HL-60/S4 treated with retinoic acid at 250 ng/mL for 4 days and 3 days (cell line): Measurements from ENCODE around the gene RCAN3.
"Not testable (repeated sequence)": the region's sequence is repeated elsewhere in the genome, so short reads cannot be mapped to it uniquely, and the experiment has no call there.

Source experiments
- in situ Hi-C: fragments of 300-500 bp; cut with MboI; formaldehyde crosslinking; loops from 2 replicates; pipeline ENCODE4 v1.7.0; 2022; ENCODE audit warnings: low sequenced_read_pairs

Gene RCAN3

DNA sequence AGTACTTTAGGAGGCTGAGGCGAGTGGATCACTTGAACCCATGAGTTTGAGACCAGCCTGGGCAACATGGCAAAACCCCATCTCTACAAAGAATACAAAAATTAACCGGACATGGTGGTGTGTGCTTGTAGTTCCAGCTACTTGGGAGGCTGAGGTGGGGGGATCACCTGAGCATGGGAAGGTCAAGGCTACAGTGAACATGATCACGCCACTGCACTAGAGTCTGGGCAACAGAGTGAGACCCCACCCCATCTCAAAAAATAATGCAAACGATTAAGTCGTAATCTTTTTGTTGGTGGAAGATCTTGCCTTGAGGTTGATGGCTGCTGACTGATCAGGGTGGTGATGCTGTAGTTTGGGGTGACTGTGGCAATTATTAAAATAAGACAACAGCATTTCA is 6.3 kb downstream of the RCAN3 start:
- in situ Hi-C loops = no loop called here

DNA sequence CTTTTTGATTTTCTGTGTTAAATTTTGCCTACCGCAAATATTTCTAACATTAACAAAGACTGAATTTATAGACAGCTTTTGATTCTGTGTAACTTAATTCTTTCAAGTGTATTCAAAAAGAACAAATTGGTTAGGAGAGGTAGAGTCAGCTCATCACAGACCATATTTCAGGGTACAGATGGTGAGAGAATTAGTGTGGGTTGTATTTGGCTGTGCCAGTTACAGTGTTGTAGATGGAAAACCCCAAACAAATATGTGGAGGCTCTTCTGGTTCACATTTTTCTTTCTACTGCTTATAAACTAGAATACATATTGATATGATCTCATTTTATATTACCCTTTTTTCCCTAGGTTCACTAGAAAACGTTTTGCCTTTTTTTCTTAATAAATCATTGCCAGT is 11.1 kb downstream of the RCAN3 start:
- in situ Hi-C loops = no loop called here

DNA sequence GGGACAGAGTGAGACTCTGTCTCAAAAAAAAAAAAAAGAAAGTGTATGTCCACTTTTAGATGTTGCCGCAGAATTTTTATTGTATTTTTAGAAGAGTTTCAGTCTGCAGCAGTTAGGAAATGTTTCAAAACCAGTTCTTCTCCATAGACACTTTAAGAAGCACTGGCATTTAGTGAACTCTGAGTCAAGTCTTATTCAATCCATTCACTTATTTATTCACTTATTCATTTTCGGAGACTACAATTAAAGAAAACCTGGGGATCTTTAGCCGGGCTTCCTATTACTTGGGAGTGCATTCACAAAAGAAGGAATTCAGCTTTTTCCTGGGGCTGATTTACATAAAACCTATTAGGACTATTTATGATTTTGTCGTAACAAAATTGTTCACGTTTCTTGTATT is 12.3 kb downstream of the RCAN3 start:
- in situ Hi-C loops = no loop called here

DNA sequence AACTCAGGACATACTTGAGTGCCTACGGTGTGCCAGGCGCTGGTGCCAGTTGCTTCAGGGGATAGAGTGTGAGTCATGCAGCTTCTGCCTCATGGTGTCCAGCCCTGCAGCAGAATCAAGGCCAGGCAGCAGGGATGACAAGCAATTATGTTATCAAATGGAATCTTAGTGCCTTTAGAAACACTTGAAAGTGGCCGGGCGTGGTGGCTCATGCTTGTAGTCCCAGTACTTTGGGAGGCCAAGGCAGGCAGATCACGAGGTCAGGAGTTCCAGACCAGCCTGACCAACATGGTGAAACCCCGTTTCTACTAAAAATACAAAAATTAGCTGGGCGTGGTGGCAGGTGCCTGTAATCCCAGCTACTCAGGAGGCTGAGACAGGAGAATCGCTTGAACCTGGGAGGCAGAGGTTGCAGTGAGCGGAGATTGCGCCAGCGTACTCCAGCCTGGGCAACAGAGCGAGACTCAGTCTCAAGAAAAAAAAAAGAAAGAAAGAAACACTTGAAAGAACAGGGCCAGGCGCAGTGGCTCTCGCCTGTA is 13.1 kb downstream of the RCAN3 start:
- in situ Hi-C loops = not testable (repeated sequence)

DNA sequence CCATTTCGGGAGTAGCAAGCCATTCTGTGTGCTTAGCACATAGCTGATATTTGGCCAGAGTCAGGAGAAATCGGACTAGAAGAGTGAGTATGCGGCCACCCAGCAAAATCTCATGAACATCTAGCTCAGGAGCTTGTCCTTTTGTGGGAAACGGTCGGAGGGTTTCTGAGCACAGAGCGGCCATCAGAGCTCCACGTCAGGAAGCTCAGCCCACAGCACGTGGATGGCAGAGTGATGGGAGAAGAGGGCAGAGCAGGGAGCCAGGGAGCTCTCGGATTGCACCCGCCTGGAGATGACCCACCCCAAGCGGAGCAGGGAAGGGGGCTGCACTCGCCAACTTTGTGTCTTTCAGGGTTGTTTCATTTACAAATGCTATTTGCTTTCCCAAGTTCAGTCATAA is 13.9 kb downstream of the RCAN3 start:
- in situ Hi-C loops = no loop called here

DNA sequence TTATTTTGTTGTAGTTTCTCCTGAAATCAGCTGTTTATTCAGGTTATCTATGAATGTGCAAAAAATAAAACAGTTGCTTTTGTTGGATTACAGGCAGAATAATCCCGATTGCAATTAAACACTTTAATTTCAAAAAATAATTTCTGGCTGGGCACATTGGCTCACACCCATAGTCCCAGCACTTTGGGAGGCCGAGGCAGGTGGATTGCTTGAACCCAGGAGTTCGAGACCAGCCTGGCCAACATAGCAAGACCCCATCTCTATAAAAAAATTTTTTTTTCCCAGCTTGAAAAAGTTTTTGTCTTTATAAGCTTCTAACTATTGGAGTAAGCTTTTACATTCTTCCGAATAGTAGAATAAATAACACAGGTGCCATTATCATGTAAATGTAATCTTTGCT is 15.3 kb downstream of the RCAN3 start:
- in situ Hi-C loops = no loop called here

DNA sequence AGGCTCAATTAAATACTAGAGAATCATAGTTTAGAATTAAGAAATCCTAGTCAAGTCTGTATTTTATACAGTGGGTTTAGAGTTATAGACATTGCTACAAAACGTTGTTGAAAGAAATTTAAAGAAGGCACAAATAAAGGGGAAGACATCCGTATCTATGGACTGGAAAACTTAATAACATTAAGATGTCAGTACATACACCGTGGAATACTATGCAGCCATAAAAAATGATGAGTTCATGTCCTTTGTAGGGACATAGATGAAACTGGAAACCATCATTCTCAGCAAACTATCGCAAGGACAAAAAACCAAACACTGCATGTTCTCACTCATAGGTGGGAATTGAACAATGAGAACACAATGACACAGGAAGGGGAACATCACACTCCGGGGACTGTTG is 17.6 kb downstream of the RCAN3 start:
- in situ Hi-C loops = not testable (repeated sequence)

DNA sequence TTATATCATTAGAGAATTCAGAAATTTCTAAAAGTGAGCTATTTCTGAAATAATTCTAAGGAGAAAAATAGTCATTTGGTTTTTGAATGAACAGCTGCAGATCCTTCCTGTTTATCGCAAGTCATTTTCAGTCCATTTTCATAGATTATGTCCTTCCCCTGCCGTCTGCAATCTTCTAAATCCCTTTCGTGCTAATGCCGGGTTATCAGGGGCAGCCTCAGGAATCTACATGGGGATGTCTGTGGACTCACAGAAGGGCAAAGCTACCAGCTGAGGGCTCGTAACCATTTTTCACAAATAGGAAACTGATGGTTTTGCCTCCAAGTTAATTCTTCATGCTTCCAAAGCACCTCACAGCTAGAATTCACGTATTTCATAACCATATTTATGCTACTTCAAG is 23.0 kb downstream of the RCAN3 start:
- in situ Hi-C loops = no loop called here

DNA sequence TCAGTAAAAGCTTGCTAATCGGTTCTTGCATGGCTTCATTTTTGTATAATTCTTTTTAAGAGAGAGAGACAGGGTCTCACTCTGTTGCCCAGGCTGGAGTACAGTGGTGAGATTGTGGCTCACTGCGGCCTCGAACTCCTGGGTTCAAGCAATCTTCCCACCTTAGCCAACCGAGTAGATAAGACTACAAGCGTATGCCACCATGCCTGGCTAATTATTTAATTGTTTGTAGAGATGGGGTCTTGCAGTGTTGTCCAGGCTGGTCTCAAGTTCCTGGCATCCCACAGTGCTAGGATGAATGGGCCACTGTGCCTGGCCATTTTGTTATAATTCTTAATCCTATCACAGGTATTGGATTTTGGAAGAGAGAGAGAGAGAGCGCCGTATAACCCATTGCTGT is 23.4 kb downstream of the RCAN3 start:
- in situ Hi-C loops = no loop called here

DNA sequence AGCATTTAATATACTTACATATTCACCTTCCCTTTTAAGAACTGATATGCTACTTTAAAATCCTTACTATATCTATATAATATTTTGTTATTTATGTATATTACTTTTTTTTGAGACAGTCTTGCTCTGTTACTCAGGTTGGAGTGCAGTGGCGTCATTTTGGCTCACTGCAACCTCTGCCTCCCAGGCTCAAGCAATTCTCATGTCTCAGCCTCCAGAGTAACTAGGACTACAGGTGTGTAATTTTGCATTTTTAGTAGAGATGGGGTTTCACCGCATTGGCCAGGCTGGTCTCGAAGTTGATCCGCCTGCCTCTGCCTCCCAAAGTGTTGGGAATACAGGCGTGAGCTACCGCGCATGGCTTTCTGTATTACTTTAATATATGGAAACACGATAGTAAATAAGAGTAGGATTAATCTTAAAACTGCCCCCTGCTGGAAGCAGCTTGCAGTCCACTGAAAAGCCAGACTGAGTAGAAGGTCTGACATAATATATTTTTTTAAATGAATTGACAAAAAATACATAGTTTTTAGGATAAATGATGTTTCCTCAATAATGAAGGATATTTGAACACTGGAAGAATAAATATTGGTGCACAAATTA is 24.4 kb downstream of the RCAN3 start:
- in situ Hi-C loops = no loop called here

DNA sequence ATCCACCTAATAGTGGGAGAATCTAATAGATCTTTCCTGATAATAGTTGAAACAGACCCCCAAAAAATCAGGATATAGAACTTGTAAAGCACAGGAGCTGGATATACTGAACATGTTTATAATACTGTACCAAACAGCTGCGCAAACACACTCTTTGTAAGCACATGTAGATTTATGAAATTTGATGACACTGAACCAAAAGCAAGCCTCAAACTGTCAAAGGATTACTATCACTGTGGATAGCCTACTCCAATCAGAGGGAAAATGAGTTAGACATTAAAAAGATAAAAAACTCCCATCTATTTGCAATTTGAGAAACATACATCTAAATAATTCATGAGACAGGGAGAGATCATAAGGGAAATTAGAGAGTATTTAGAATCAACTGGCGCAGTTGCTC is 26.1 kb downstream of the RCAN3 start:
- in situ Hi-C loops = no loop called here

DNA sequence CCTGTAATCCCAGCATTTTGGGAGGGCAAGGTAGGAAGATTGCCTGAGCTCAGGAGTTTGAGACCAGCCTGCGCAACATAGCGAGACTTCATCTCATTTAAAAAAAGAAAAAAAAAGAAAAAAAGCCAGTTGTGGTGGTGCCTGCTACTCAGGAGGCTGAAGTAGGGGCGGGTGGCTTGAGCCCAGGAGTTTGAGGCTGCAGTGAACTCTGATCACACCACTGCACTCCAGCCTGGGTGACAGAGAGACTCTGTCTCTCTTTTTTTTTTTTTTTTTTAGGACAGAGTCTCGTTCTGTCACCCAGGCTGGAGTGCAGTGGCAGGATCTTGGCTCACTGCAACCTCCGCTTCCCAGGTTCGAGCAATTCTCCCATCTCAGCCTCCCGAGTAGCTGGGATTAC is 26.7 kb downstream of the RCAN3 start:
- in situ Hi-C loops = not testable (repeated sequence)

DNA sequence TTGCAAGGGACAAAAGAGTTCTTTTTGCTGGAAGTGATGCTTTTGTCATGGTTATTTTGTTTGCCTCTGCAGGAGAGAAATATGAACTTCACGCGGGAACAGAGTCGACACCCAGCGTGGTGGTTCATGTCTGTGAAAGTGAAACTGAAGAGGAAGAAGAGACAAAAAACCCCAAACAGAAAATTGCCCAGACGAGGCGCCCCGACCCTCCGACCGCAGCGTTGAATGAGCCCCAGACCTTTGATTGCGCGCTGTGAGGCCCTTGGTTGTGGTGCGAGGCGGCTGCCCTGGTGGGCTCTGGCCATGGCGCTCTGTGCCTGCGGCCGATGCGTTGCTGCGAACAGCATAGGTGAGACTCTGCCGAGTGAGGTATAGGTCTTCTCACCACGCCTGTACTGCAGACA is 32.4 kb downstream of the RCAN3 start:
- in situ Hi-C loops = no loop called here

DNA sequence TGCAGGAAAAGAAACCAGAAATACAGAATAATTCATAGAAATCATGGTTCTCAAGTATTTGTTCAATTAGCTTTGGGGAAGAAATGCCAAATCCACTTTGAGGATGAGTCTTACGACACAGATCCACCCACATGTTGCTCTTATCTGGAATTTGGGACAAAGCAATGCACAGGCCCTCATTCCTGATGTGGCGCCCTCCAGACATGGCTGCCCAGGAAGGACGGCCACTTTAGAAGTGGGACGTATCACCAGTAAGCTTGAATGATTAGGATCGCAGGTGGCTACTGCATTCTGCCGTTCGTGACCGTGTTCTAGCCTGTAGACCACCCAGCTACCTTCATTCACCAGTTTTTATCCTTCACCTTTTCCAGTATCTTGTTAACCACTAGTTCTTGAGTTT is 33.1 kb downstream of the RCAN3 start:
- in situ Hi-C loops = no loop called here

DNA sequence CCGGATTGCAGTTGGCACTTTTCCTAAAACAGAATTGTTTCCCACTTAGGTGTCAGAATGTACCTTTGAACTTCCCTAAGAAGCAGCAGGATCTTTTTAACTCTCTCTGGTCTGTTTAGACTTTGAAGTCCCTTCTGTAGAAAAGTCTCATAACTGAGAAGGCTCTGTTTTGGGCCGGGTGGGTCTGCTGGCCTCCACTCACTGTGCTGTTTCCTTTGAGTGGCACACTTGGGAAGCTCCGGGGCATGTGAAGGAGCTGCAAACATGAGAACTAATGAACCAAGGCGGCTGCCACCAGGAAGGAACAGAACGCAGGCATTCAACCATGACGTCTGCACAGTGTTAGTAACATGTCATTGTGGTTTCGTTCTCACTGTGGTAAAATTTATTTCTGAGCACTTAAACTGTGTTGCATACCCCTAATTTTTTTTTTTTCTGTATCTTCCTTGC is 33.8 kb downstream of the RCAN3 start:
- in situ Hi-C loops = no loop called here

DNA sequence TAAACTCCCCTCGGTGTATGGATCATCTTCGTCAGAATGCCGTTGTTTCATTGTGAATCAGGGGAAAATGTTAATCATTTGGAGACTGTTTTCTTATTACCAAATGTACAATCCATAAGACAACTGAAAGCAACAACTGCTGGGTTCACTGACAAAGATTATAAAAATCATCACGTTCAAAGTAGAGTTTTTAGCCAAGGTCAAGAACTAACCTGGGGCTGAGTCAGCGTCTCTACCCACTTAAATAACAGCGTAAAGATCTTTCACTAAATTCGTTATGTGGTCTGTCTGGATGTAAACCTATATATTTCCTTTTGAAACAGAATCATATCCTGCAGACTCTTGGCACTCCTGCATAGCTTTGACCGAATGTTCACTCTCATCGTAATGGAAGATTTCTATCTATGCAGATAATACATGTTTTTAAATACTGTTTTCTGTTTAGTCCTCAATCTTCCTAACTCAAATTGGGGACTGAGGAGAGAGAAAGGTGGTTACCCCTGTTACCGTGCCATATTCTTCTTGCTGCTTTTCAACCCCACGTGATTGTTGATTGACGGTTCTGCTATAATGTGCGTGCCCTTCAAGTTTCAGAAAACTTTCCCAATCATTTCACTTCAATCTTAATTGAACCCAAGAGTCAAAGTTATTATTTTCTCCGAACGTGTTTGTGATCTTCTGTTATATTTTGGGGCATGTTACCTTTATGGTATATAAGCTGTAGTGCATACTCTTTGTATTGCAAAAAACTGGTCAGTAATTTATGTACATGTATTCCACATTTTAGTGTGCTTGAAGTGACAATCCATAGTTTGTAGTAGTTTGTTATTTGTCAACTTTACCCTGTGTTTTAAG is 37.6 kb downstream of the RCAN3 start:
- in situ Hi-C loops = no loop called here

DNA sequence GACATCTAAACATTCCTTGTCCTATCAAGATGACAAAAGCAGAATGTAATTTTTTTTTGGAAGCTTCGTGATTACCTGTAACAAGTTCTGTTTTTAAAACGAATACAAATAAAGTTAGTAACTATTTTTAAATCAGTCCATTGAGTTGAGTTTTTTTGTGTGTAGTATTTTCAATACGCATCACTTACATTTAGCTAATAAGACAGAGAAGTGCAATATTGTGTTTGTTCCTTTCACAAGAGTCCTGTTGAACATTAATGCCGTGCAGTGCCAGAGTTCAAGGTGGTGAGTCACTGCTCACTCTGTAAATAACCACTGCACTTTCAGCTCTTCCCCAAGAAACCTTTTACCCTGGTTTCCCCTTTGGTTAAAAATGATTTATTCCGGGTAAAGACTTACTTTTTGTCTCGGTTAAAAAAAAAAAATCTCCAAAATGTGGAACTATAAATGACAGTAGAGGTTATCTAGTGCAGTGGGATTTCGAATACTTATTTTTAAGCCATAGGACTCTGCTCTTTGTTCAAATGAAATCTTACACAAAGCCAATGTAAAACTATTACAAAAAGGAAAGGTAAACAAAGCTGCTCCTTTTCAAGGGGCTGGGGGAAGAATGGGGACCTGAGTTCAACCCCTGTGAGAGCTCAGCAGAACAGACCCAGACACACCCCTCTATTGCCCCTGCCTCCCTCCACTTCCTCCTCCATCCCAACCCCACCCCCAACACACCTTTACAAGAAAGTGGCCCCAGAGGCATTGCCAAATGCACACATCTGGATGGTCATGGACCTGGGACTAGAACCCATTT is 38.5 kb downstream of the RCAN3 start:
- in situ Hi-C loops = no loop called here

DNA sequence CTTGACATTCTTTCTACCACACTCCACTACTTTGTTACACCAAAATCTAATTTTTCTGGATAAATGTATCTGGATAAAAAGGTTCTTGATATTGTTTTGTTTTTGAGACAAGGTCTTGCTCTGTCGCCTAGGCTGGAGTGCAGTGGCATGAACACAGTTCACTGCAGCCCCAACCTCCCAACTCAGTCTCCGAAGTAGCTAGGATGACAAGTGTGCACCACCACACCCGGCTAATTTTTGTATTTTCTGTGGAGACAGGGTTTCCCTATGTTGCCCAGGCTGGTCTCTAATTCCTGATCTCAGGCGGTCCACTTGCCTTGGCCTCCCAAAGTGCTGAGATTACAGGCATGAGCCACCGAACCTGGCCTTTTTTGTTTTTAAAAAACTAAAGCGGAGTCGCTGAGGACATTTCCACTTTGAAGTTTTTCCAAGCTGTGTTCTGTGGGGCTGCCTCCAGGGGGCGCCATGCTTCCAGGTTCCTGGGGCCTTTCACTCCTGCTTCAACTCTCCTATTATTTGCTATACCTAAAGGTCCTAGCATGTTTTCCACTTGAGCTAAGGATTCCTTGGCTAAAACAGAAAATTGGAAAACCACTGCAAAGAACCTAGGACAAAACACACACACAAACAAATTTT is 39.2 kb downstream of the RCAN3 start:
- in situ Hi-C loops = no loop called here

DNA sequence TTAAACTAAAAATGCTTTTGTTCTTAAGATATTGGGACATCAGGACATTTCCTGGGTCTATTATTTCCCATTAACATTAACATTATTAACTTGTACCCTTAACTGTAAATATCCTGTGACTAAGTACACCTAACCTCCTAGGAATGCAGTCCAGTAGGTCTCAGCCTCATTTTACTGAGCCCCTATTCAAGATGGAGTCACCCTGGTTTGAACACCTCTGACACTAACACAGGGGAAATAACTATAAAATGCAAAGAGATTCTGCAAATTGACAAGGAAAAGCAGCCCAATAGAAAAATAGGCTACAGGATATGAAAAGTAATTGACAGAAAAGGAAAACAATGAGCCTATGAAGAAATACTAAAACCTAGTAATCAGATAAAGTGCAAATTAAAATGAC is 41.6 kb downstream of the RCAN3 start:
- in situ Hi-C loops = no loop called here

DNA sequence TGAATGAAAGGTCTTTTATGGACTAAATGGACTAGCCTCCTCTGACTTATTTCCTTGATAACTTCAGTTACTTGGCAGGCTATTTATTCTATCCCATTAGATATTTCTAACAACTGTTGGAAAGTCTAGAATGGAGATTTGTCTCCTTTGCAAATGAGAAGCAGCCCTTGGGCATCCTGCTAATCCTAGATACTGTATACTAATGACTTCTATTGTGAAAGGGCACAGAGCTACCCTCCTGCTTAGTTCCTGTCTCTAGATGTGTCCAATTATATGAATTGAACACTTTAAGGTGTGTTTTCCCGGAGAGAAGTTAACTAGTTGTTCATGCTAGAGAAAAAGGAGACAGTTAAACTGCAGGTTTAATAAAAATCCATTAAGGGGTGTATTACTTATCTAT is 43.0 kb downstream of the RCAN3 start:
- in situ Hi-C loops = no loop called here

DNA sequence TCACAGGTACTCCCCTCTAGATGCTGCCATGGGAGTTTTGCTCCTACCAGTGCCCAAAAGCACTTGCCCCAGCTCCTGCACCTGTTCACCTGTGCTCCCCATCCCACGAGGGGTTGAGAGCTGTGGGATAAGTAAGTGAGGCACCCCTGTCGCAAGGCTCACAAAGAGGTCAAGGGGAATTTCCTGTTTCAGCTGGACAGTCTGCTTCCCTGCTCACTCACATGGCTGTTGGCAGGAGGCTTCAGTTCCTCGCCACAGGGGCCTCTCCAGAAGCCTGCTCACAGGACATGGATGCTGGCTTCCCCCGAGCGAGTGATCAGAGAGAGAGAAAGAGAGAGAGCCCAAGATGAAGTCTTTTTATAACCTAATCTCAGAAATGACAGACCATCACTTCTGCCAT is 44.6 kb downstream of the RCAN3 start:
- in situ Hi-C loops = no loop called here
